Keratinocyte (primary cell): Measurements from ENCODE around the gene YBX1. TPM values are rescaled to one million over a fixed set of nuclear protein-coding genes. Genes with fewer than 3 reads are reported as not detected.
A peak's percentile ranks its signal among the peaks of the same experiment; 100 is the strongest.

Experiments
- DNase-seq: peaks from one replicate; pipeline ENCODE4 v3.0.0-alpha.2; 2011; ENCODE audit warnings: low read depth, missing footprints, low spot score
- FAIRE-seq: peaks from 2 replicates; lab custom pipeline; 2011; peaks lifted over from hg19 to GRCh38; lab: Jason Lieb, UNC
- H2AFZ ChIP-seq: 2 replicates; pipeline ENCODE4 v1.6.0; 2012; ENCODE audit warnings: low read length, control low read depth, inconsistent platforms; ENCODE audit not compliant: control insufficient read depth
- H3K27ac ChIP-seq: 2 replicates; pipeline ENCODE4 v1.5.1; 2011; ENCODE audit warnings: low read length; ENCODE audit not compliant: control insufficient read depth, insufficient read depth
- H3K27me3 ChIP-seq: 3 replicates; pipeline ENCODE4 v1.6.0; 2011; ENCODE audit warnings: low read length; ENCODE audit not compliant: control insufficient read depth, insufficient read depth; ENCODE audit errors: extremely low read depth
- H3K36me3 ChIP-seq, 2 experiments: 2 replicates in 1 of 2; 3 replicates in 1 of 2; pipeline ENCODE4 v1.5.1; 2011; ENCODE audit warnings: low read length in 2 of 2, mild to moderate bottlenecking in 1 of 2; ENCODE audit not compliant: control insufficient read depth in 2 of 2, insufficient read depth in 2 of 2; ENCODE audit errors: extremely low read depth in 1 of 2
- H3K4me1 ChIP-seq: 3 replicates; pipeline ENCODE4 v1.5.1; 2011; ENCODE audit warnings: low read length; ENCODE audit not compliant: control insufficient read depth, insufficient read depth; ENCODE audit errors: extremely low read depth
- H3K4me2 ChIP-seq: 3 replicates; pipeline ENCODE4 v1.6.0; 2011; ENCODE audit warnings: low read depth, low read length; ENCODE audit not compliant: control insufficient read depth, insufficient read depth; ENCODE audit errors: extremely low read depth
- H3K4me3 ChIP-seq, 3 experiments: fragments of 200-600 bp in 1 of 3; sonication (generic) in 1 of 3; 2 replicates in 2 of 3; 3 replicates in 1 of 3; pipeline ENCODE4 v1.5.1; 2011 to 2016; ENCODE audit warnings: low read length in 3 of 3, mild to moderate bottlenecking in 3 of 3, control low read depth in 2 of 3, inconsistent platforms in 1 of 3, low read depth in 1 of 3, mixed read lengths in 1 of 3, mixed run types in 1 of 3, moderate library complexity in 1 of 3; ENCODE audit not compliant: control insufficient read depth in 2 of 3, insufficient read depth in 2 of 3; ENCODE audit errors: extremely low read depth in 1 of 3
- H3K79me2 ChIP-seq: 2 replicates; pipeline ENCODE4 v1.6.0; 2012; ENCODE audit warnings: low read length; ENCODE audit not compliant: control insufficient read depth, insufficient read depth
- H3K9ac ChIP-seq: 3 replicates; pipeline ENCODE4 v1.6.0; 2011; ENCODE audit warnings: low read length; ENCODE audit not compliant: control insufficient read depth, insufficient read depth; ENCODE audit errors: extremely low read depth
- H3K9me1 ChIP-seq: 3 replicates; pipeline ENCODE4 v1.6.0; 2011; ENCODE audit warnings: low read length; ENCODE audit not compliant: control insufficient read depth, insufficient read depth; ENCODE audit errors: extremely low read depth
- H3K9me3 ChIP-seq: 2 replicates; pipeline ENCODE4 v1.5.1; 2012; ENCODE audit warnings: low read depth, low read length; ENCODE audit not compliant: control insufficient read depth
- H4K20me1 ChIP-seq: 3 replicates; pipeline ENCODE4 v1.6.0; 2011; ENCODE audit warnings: low read length; ENCODE audit not compliant: control insufficient read depth, insufficient read depth; ENCODE audit errors: extremely low read depth
- CTCF ChIP-seq, 3 experiments: IDR thresholded peaks in 1 of 3; conservative IDR thresholded peaks in 1 of 3; optimal IDR thresholded peaks in 1 of 3; 2 replicates in 2 of 3; 3 replicates in 1 of 3; pipeline versions ENCODE3 to v1.5.1; 2011; ENCODE audit warnings: low read length in 3 of 3, mild to moderate bottlenecking in 3 of 3, moderate library complexity in 2 of 3, control low read depth in 1 of 3, inconsistent platforms in 1 of 3; ENCODE audit not compliant: insufficient read depth in 2 of 3; ENCODE audit errors: extremely low read depth in 1 of 3
- EZH2 ChIP-seq: IDR thresholded peaks from one replicate; pipeline ENCODE4 v1.6.1; 2012; ENCODE audit warnings: inconsistent platforms, mild to moderate bottlenecking, low read length, moderate library complexity
- dilution Hi-C: fragments of 300-500 bp; cut with MboI; formaldehyde crosslinking; loops from one replicate; pipeline ENCODE4 v1.7.0; 2020; ENCODE audit warnings: low sequenced_read_pairs; ENCODE audit not compliant: extremely low pct_ligation_motif_present
- polyA plus RNA-seq, 5 experiments: library from polyadenylated mRNA; depleted of rRNA in 3 of 5; stranded (reverse) in 3 of 5; stranded (forward) in 1 of 5; unstranded in 1 of 5; fragments of >200 nt; gene quantifications; 1 replicate in 1 of 5; 2 replicates in 3 of 5; 3 replicates in 1 of 5; pipeline versions ENCODE4 v1.2.1 to v1.2.3, GENCODE V29; 2011 to 2012; ENCODE audit warnings: missing spikeins in 2 of 5, low read depth in 1 of 5, low replicate concordance in 1 of 5

The YBX1 gene
- polyA plus RNA-seq, 1 donor (not counting 4 experiments of a cell fraction or from before 2014, with no cell fraction given) = 1,066 TPM

GRCh38 chr1:42753070-42753469, 70.9 kb downstream of the YBX1 start:
- Histone ChIP-seq H4K20me1 (no peaks in the 10 kb centered on the region), H3K4me1 (peaks cover 6% of the 10 kb centered on the region), H3K4me2 (no peak overlapping the region), H2AFZ (no peak overlapping the region), H3K9ac (no peak overlapping the region), H3K79me2 (no peaks in the 10 kb centered on the region), H3K4me3 (no peak overlapping the region), H3K27ac (no peak overlapping the region), H3K9me1 (peaks cover 3% of the 10 kb centered on the region), H3K36me3 (peaks cover 33 to 44% of the 10 kb centered on the region in 2 experiments), H3K9me3 (no peaks in the 10 kb centered on the region), H3K27me3 (no peaks in the 10 kb centered on the region)
- FAIRE-seq (peak; percentile 23), DNase-seq (no peak)
- dilution Hi-C loops = no loop called here
- no peak for TF ChIP-seq CTCF (optimal IDR thresholded peaks at IDR 0.05 in 1 of 3, IDR thresholded peaks at IDR 0.05 in 1 of 3, conservative IDR thresholded peaks at IDR 0.05 in 1 of 3; ENCODE audit: extremely low read depth in 1 of 3, insufficient read depth in 2 of 3, low read length in 3 of 3)
- no peak for TF ChIP-seq EZH2

Other genes with a start within 250 kb of the YBX1 start
- gene ZMYND12, start 226.4 kb upstream of the YBX1 start, polyA plus RNA-seq = 0.15 to 0.31 TPM (median 0.24 TPM) in 3 replicates
- gene PPCS, start 225.9 kb upstream of the YBX1 start, polyA plus RNA-seq = 31.5 to 47.3 TPM (median 44.1 TPM) in 3 replicates
- gene CCDC30, start 219.1 kb upstream of the YBX1 start, polyA plus RNA-seq = 0.12 to 0.37 TPM (median 0.35 TPM) in 3 replicates
- 54.0 to 94.1 TPM (median 63.4 TPM) in 3 replicates for gene PPIH, start 24.0 kb upstream of the YBX1 start, polyA plus RNA-seq
- gene CLDN19, start 57.8 kb downstream of the YBX1 start, polyA plus RNA-seq = 0.06 TPM in 1 of 3 replicates, not detected in the others
- gene P3H1, start 84.6 kb downstream of the YBX1 start, polyA plus RNA-seq = 24.4 to 34.1 TPM (median 34.0 TPM) in 3 replicates
- gene C1orf50, start 84.8 kb downstream of the YBX1 start, polyA plus RNA-seq = 6.1 to 9.8 TPM (median 9.6 TPM) in 3 replicates
- 0.12 TPM in 1 of 3 replicates, not detected in the others for gene TMEM269, start 102.6 kb downstream of the YBX1 start, polyA plus RNA-seq
- gene ERMAP, start 134.7 kb downstream of the YBX1 start, polyA plus RNA-seq = 5.6 to 6.5 TPM (median 6.3 TPM) in 3 replicates
- gene SVBP, start 135.0 kb downstream of the YBX1 start, polyA plus RNA-seq = 11.0 to 15.5 TPM (median 13.9 TPM) in 3 replicates
- gene ZNF691, start 164.2 kb downstream of the YBX1 start, polyA plus RNA-seq = 3.8 to 7.1 TPM (median 3.8 TPM) in 3 replicates